Hypothalamus (tissue), 51 donors: Measurements from ENCODE around the gene SS18L1.
"Not testable (repeated sequence)": the region's sequence is repeated elsewhere in the genome, so short reads cannot be mapped to it uniquely, and the experiment has no call there.

ENCODE experiments used
- DNase-seq, 51 donors: peaks; one replicate each; lab custom pipeline; 2025; lab: John Stamatoyannopoulos, UW

Gene SS18L1

GRCh38 chr20:62136283-62137091 is 7.1 kb upstream of the SS18L1 start:
- peak in 25 of 51 donors; percentile 11 to 65 (median 24) for DNase-seq

GRCh38 chr20:62137092-62137384 is 6.5 kb upstream of the SS18L1 start:
- no peak for DNase-seq

- no peak for DNase-seq
Measured at GRCh38 chr20:62137478-62138203, 5.9 kb upstream of the SS18L1 start.

- no peak for DNase-seq
Measured at GRCh38 chr20:62138204-62138543, 5.4 kb upstream of the SS18L1 start.

GRCh38 chr20:62138912-62139311 is 4.7 kb upstream of the SS18L1 start:
- DNase-seq: no peak

GRCh38 chr20:62139636-62140035 is 3.9 kb upstream of the SS18L1 start:
- no peak for DNase-seq

- DNase-seq: no peak
Measured at GRCh38 chr20:62141043-62141396, 2.5 kb upstream of the SS18L1 start.

- peak in 3 of 51 donors; percentile 25 to 39 (median 28) for DNase-seq
Measured at GRCh38 chr20:62141397-62142251, 1.9 kb upstream of the SS18L1 start.

GRCh38 chr20:62142252-62143080 is 1.1 kb upstream of the SS18L1 start:
- DNase-seq: peak in 9 of 51 donors; percentile 10 to 56 (median 42)

GRCh38 chr20:62143957-62144825 is 622 bp downstream of the SS18L1 start:
- DNase-seq: peak in 24 of 51 donors; percentile 8 to 53 (median 24)

- no peak for DNase-seq
Measured at GRCh38 chr20:62145688-62146018, 2.1 kb downstream of the SS18L1 start.

- DNase-seq: no peak
Measured at GRCh38 chr20:62146019-62146755, 2.6 kb downstream of the SS18L1 start.

- DNase-seq: no peak
Measured at GRCh38 chr20:62147125-62147524, 3.6 kb downstream of the SS18L1 start.

GRCh38 chr20:62147528-62147927 is 4.0 kb downstream of the SS18L1 start:
- no peak for DNase-seq

- DNase-seq: not testable (repeated sequence)
Measured at GRCh38 chr20:62148383-62148782, 4.8 kb downstream of the SS18L1 start.

- DNase-seq: no peak
Measured at GRCh38 chr20:62148908-62149314, 5.3 kb downstream of the SS18L1 start.

GRCh38 chr20:62149532-62150309 is 6.2 kb downstream of the SS18L1 start:
- DNase-seq: peak in 4 of 51 donors; percentile 11 to 35 (median 15)

GRCh38 chr20:62150310-62150575 is 6.7 kb downstream of the SS18L1 start:
- DNase-seq: no peak
